Calu3 (cell line): Measurements from ENCODE around the gene IER3IP1. TPM values are rescaled to one million over a fixed set of nuclear protein-coding genes. Genes with fewer than 3 reads are reported as not detected.

Experiments
- Bru-seq: library from RNA; stranded (reverse); fragments of 400-500 nt; gene quantifications from one replicate; lab custom pipeline; 2021; lab: Mats Ljungman, UMichigan
- BruChase-seq, 2 experiments: library from RNA; stranded (reverse); fragments of 400-500 nt; gene quantifications; one replicate each; lab custom pipeline; 2021; lab: Mats Ljungman, UMichigan
- BruUV-seq: library from RNA; stranded (reverse); fragments of 400-500 nt; replicated peaks from 2 replicates; lab custom pipeline; 2021; lab: Mats Ljungman, UMichigan
- CTCF ChIA-PET: fragments of 300-600 bp; sonication (Branson Sonifier 250); formaldehyde crosslinking; loops from one replicate; lab custom pipeline; 2022; ENCODE audit warnings: antibody characterized with exemption; lab: Charles Lee
- DNase-seq: peaks from one replicate; pipeline ENCODE4 v3.0.0; 2022
- H3K27ac Mint-ChIP-seq: one replicate; pipeline ENCODE4 v1.8.0; 2022; ENCODE audit warnings: mixed read lengths; ENCODE audit not compliant: unreplicated experiment
- H3K27me3 Mint-ChIP-seq: one replicate; pipeline ENCODE4 v1.8.0; 2022; ENCODE audit warnings: mixed read lengths; ENCODE audit not compliant: unreplicated experiment
- H3K36me3 Mint-ChIP-seq: one replicate; pipeline ENCODE4 v1.8.0; 2022; ENCODE audit warnings: mild to moderate bottlenecking, moderate library complexity, mixed read lengths; ENCODE audit not compliant: insufficient read depth, unreplicated experiment
- H3K4me1 Mint-ChIP-seq: one replicate; pipeline ENCODE4 v1.8.0; 2022; ENCODE audit warnings: mild to moderate bottlenecking, low read depth, mixed read lengths; ENCODE audit not compliant: unreplicated experiment
- H3K4me3 Mint-ChIP-seq: one replicate; pipeline ENCODE4 v1.8.0; 2022; ENCODE audit warnings: mild to moderate bottlenecking, low read depth, moderate library complexity, mixed read lengths; ENCODE audit not compliant: unreplicated experiment
- H3K9me3 Mint-ChIP-seq: one replicate; pipeline ENCODE4 v1.8.0; 2022; ENCODE audit warnings: low read depth, mixed read lengths; ENCODE audit not compliant: unreplicated experiment
- CTCF ChIP-seq: fragments of 200-600 bp; IDR thresholded peaks from one replicate; pipeline ENCODE4 v1.8.0; 2022; ENCODE audit warnings: antibody characterized with exemption; ENCODE audit not compliant: unreplicated experiment
- intact Hi-C: fragments of 100-400 bp; cut with micrococcal nuclease; formaldehyde crosslinking; loops from one replicate; pipeline ENCODE4 v1.10.0; 2022; ENCODE audit not compliant: unreplicated experiment
- long read RNA-seq: library from polyadenylated mRNA; stranded (forward); transcript quantifications from one replicate; pipeline ENCODE4 v2.0.0, GENCODE V29; 2022
- total RNA-seq: library from RNA; stranded (reverse); gene quantifications from 2 replicates; pipeline ENCODE4 v1.2.3, GENCODE V29; 2022

Gene IER3IP1
- total RNA-seq (18.1 and 20.4 TPM in 2 replicates), Bru-seq, nascent RNA (percentile 84 among the genes with signal in this experiment), BruChase-seq, experiment 1, labeled RNA remaining after a 6-hour chase (percentile 98 among the genes with signal in this experiment), BruChase-seq, experiment 2, labeled RNA remaining after a 2-hour chase (percentile 96 among the genes with signal in this experiment)
- long read RNA-seq, transcript IER3IP1-201 (3 exons, 3,689 nt): major isoform, 232 of 234 reads
- long read RNA-seq, partial matches to known transcripts: 0 of 234 reads
- long read RNA-seq, other reads (novel, unspliced or antisense): 2 of 234 reads

GRCh38 chr18:47175898-47176575 lies at the start of gene IER3IP1:
TSS of gene IER3IP1 (minus strand) at chr18:47176364. CDS start at chr18:47176277, 87 bp downstream.
- Mint-ChIP-seq H3K9me3 (no peaks in the 10 kb centered on the region), H3K4me3 (no peak within 1 kb of the TSS), H3K36me3 (peaks cover 5% of the 10 kb centered on the region), H3K27ac (no peak within 1 kb of the TSS), H3K4me1 (no peaks in the 10 kb centered on the region), H3K27me3 (peaks cover 4% of the 10 kb centered on the region)
- intact Hi-C loops: loop anchor here (2.0 kb wide), 1 partner anchor 27 kb away; no protein-coding TSS in a partner anchor
- BruUV-seq: no TSS peak
- peak; percentile 95 for DNase-seq
- TF ChIP-seq CTCF: no peak
- CTCF ChIA-PET: no interaction called here

GRCh38 chr18:47215554-47216138 lies 39.5 kb upstream of the IER3IP1 start:
- no peak overlapping the region for H3K4me3 Mint-ChIP-seq
- no peaks in the 10 kb centered on the region for H3K36me3 Mint-ChIP-seq
- BruUV-seq: no TSS peak

GRCh38 chr18:47209171-47209570 lies 33.0 kb upstream of the IER3IP1 start:
- Mint-ChIP-seq H3K27ac (no peak overlapping the region), H3K9me3 (no peaks in the 10 kb centered on the region), H3K36me3 (no peaks in the 10 kb centered on the region), H3K4me1 (no peaks in the 10 kb centered on the region), H3K4me3 (no peak overlapping the region), H3K27me3 (peaks cover 96% of the 10 kb centered on the region)
- BruUV-seq: no TSS peak
- TF ChIP-seq CTCF: no peak
- CTCF ChIA-PET: interaction anchor here (0.7 kb wide), 1 partner anchor 655 kb away, joined by 3 read pairs; no protein-coding TSS in a partner anchor
- intact Hi-C loops: no loop called here
- no peak for DNase-seq

More at GRCh38 chr18:47215554-47216138, 39.5 kb upstream of the IER3IP1 start:
- Mint-ChIP-seq H3K9me3 (no peaks in the 10 kb centered on the region), H3K27me3 (peaks cover 74% of the 10 kb centered on the region), H3K4me1 (no peaks in the 10 kb centered on the region), H3K27ac (no peak overlapping the region)
- TF ChIP-seq CTCF: no peak
- DNase-seq: peak; percentile 26
- CTCF ChIA-PET: interaction anchor here (1.2 to 1.6 kb wide), 4 partner anchors 11 to 540 kb away, joined by 4 to 8 read pairs (median 4); no protein-coding TSS in a partner anchor
- intact Hi-C loops: loop anchor here (1.0 to 2.0 kb wide), 2 partner anchors 68 to 533 kb away; no protein-coding TSS in a partner anchor

GRCh38 chr18:47206945-47207637 lies 30.9 kb upstream of the IER3IP1 start:
- no peak for DNase-seq
- intact Hi-C loops: no loop called here
- Mint-ChIP-seq H3K9me3 (no peaks in the 10 kb centered on the region), H3K27ac (no peak overlapping the region), H3K4me1 (no peaks in the 10 kb centered on the region), H3K36me3 (no peaks in the 10 kb centered on the region), H3K27me3 (peaks cover 96% of the 10 kb centered on the region), H3K4me3 (no peak overlapping the region)
- CTCF ChIA-PET: no interaction called here
- no peak for TF ChIP-seq CTCF
- no TSS peak for BruUV-seq
